ENCODE results near the gene TSSK2.

GRCh38 chr22:19127329-19128008 lies 3.6 kb upstream of the TSSK2 start:
- no peak for TF ChIP-seq CTCF (IDR thresholded peaks at IDR 0.05)
- no peak for TF ChIP-seq POLR2A (IDR thresholded peaks at IDR 0.05)
